Stimulated activated CD8-positive, alpha-beta memory T cell treated with anti-CD3 and anti-CD28 coated beads, Interleukin-7, amount 100 ng/mL, for 24 hours (primary cell): ENCODE data around the gene GGT6.
"Not testable (repeated sequence)": the region's sequence is repeated elsewhere in the genome, so short reads cannot be mapped to it uniquely, and the experiment has no call there.

Experiments
- DNase-seq: peaks from one replicate; pipeline ENCODE4 v3.0.0-alpha.2; 2020; ENCODE audit warnings: low read depth

Gene GGT6, protein sequence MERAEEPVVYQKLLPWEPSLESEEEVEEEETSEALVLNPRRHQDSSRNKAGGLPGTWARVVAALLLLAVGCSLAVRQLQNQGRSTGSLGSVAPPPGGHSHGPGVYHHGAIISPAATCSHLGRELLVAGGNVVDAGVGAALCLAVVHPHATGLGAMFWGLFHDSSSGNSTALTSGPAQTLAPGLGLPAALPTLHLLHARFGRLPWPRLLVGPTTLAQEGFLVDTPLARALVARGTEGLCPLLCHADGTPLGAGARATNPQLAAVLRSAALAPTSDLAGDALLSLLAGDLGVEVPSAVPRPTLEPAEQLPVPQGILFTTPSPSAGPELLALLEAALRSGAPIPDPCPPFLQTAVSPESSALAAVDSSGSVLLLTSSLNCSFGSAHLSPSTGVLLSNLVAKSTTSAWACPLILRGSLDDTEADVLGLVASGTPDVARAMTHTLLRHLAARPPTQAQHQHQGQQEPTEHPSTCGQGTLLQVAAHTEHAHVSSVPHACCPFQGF

DNA sequence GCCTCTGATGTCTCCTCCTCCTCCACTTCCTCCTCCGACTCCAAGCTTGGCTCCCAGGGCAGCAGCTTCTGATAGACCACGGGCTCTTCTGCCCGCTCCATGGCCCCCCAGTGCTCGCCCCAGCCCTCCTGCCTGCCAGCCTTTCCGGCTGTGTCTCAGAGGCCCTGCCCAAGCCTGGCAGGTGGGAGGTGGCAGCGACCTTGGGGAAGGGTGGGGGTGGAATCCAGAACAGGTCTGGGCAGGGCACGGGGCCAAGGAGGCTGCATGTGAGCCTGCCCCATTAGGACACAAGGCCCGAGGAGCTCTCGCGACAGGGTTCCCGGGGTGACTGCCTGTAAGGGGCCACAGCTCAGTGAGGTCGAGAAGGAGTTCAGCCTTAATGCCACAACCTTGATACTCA lies at the start of gene GGT6:
TSS of gene GGT6 (minus strand) at position 157 of the 400 bp plus-strand sequence. CDS start at position 101, 56 bp downstream.
- DNase-seq, result no peak

DNA sequence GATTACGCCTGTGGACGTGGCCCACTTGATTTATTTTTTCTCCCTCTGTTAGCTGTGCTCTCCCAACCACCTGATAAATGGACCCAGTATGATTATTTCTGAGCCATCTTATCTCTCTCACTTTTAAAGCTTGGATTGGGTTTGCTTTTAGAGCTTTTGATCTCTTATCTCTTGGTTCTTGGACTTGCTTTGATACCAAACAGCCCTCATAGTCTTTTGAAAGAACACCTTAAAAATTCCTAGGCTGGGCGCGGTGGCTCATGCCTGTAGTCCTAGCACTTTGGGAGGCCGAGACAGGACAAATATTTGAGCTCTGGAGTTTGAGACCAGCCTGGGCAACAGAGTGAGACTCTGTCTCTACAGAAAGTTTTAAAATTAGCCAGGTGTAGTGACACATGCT lies 49.8 kb upstream of the GGT6 start:
- no peak for DNase-seq

DNA sequence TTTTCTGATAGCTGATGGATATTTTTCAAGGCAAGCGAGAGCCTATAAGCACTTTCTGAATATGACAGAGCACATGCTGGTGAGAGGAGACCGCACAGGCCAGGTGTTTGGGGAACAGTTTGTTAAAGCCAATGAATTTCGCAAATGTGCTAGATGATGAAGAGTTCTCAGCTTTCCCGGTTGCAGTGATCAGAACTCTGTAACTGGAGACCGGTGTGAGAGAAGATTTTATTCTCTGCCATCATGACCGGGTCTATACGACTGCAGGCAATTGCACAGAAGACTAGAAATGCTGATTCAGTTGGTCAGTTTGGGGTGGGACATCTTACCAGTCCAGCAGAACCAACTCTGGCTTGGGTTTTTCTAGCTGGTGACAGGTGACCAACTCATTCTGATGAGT lies 49.4 kb upstream of the GGT6 start:
- no peak for DNase-seq

DNA sequence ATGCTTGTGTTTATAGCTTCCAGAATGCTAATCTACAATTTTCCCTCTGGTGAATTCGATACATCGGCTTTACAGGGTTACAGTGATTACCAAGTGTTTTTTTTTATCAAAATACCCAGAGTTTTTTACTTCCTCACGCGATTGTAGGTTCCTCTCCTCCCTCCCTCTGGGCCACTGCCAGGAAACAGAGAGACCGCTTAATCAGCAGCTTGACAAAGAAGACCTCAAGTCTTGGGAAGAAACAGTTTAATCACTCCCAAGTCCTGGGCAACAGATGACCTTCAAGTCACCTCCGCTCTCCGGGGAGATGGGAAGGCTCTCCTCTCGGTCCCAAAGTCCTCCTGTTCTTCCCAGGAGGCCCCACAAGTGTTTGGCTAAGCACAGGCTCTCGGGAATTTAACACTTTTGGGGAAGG lies 47.4 kb upstream of the GGT6 start:
- no peak for DNase-seq

DNA sequence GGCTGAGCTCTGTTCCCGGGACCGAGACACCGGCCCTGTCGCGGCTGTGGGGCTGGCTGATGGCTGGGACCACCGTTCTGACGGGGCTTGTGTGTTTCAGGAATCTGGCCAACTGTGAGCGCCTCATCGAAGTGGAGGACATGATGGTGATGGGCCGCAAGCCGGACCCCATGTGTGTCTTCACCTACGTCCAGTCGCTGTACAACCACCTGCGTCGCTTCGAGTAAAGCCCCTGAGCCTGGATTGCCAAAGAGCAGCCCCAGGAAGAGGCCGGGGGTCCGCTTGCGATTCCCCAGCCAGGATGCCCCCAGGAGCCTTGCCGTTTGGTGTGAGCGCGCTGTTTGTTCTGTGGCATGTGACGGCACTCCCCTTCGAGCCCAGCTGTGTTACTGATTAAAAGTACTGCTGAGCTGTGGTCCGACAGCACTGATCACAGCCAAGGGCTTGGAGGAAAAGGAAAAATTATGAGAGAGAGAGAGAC lies 46.9 kb upstream of the GGT6 start:
- no peak for DNase-seq

DNA sequence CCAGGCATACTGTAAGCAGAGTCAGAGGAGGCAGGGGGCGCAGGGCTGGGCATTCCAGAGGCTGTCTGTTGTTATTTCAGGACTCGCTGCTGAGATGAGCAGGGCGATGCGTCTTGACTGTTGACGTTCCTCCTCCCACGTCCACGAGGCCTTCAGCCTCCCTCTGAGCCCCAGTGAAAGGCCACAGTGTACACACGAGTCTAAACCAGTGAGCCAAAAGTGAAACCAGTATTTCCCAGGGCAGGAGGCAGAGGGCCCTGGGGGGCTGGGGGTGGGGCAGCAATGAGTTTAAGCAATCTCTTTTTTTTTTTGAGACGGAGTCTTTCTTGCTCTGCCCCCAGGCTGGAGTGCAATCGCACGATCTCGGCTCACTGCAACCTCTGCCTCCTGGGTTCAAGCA lies 45.4 kb upstream of the GGT6 start:
- DNase-seq, result no peak

DNA sequence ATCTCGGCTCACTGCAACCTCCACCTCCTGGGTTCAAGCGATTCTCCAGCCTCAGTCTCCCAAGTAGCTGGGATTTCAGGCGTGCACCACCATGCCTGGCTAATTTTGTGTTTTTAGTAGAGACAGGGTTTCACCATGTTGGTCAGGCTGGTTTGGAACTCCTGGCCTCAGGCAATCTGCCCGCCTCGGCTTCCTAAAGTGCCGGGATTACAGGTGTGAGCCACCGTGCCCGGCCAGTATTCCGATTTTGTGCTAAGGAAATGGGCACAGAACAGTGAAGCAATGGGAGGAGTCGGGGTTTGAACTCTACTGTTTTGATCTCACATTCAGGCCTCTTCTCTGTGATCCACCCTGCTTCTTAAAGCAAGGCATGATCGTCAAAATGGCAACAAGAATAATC lies 44.4 kb upstream of the GGT6 start:
- DNase-seq, result not testable (repeated sequence)

DNA sequence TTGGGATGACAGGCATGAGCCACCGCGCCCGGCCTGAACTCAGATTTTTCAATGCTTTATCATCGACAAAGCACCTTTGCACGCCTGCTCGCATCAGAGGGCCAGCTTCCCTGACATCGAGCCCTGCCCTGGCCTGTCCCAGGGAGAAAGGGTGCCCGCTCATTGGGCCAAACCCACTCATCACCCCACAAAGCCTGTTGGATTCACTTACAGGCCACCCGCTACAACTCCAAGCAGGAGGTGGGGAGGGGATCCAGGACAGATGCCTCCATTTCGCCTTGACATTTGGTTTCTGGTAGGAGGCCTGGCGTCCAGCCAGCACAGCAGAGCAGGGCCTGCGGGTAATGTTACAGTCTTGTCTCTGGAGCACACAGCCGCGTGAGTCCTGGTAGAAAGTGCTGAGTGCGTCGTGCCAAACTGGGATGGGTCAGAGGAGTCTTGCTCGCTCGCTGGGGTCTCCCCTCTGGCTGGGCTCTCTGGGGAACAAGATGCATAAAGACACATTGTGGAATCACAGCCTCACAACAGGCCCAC lies 43.8 kb upstream of the GGT6 start:
- no peak for DNase-seq

DNA sequence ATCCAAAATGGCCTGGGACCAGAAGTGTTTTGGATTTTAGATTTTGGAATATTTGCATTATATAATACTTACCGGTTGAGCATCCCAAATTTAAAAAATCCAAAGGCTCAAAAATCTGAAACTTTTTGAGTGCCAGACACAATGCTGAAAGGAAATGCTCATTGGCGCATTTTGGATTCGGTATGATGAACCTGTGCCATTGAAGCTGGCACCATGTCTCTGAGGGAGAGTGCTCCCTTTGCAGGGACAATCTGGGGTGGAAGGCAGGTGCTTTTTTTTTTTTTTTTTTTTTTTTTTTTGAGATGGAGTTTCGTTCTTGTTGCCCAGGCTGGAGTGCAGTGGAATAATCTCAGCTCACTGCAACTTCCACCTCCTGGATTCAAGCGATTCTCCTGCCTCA lies 41.7 kb upstream of the GGT6 start:
- no peak for DNase-seq

DNA sequence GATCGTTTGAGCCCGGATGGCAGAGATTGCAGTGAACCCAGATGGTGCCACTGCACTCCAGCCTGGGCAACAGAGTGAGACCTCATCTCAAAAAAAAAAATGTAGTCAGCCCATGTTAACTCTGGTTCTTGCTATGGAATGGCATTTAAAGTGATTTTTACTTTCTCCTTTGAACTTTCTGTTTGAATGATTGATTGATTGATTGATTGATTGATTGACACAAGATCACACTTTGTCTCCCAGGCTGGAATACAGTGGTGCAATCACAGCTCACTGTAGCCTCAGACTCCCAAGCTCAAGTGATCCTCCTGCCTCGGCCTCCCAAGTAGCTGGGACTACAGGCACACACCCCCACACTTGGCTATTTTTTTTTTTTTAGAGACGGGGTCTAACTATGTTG lies 40.9 kb upstream of the GGT6 start:
- DNase-seq, result no peak

DNA sequence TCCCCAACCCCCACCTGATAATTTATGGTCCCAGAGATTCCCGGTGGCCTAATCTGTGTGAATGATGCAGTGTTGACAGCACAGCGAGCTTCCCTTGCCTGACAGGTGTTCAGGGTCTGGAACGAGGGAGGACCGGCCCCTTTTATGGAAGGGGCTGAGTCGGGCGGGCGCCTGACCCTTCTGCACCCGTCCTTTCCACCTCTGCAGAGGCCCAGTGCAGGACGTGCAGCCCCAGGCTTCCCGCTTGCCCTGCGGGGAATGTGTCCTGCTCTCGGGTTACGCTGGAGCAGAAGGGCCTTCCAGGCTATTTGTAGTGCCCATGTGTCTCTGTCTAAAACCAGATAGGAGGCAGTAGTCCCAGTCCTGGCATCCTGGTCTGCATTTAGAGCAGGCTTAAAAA lies 40.2 kb upstream of the GGT6 start:
- DNase-seq, result no peak

DNA sequence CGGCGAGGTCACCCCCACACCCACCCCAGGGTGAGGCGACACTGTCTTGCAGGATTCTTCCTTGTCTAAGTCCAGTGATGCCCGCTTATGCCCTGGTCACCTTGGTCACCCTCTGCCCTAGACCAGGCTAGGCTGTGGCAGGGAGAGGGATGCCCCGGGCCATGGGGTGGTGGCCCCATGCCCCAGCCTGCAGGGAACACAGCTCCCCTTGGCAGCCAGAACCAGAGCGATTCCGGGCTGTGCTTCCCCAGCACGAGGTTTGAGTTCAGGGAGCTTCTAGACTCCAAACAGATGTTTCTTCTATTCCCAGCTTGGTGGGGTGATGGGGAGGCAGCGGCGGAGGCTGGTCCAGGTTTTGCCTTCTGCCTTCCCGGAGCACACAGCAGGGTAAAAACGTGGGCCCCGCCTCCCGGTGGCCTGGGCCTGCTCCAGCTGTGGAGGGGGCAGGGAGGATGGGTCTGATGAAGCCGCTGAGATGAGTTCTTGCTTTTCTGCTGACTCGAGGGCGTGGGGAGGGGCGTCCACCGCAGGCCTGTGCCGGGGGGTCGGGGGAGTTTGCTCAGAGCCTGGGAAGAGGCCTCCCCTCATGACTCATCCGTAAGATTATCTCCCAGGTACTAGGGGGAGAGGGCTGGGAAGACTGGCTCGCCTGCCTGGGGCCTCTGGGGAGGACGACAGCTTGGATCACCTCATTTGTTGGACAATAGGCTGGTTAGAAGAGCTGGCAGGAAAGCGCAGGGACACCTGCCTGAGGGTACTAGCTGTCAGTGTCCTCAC lies 39.3 kb upstream of the GGT6 start:
- no peak for DNase-seq

DNA sequence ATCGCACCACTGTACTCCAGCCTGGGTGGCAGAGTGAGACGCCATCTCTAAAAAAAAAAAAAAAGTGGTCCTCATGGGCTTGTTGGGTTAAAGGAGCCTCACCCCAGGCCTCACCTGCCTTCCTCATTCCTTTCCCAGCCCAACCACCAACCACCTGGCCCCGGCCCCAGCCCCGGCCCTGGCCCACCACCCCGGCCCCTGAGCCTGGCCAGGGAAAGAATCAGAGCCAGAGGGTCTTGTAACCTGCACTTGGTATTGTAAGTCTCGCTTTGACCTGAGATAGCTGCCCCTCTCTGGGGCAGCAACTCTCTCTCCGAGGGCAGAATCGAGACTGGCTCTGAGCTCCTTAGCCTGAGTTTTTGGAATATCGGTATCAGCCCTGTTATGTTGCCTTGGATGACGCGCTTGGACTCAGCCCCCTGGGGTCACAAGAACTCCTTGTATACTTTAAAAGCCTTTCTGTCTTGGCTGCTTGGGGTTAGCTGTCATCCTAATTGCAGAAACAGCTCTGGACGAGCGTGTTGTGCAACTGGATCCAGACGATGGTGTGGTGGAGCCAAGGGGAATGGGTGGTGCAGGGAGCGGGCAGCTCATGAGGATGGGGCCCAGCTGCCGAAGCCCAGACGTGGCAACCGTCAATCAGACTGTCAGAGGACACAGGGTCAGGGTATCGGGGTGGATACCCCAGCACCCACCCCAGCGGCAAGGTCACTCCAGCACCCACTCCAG lies 38.6 kb upstream of the GGT6 start:
- no peak for DNase-seq

DNA sequence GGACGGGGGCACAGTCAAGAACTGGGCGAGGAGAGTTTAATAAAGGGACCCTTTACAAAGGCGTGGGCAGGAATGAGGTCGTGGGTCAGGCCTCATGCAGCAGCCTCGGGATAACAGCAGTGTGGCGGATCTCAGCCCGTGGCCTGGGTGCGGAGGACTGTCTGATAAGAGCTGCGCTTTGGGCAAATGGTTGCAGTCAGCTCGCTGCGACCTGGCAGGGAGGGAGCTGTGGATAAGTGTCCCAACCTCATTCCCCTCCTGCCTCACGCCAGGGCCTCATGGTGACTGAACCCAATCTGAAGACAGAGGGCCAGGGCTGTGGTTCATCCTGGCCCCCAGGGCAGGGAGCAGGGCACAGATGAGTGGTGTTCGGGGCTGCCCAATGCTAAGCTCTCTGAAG lies 37.6 kb upstream of the GGT6 start:
- no peak for DNase-seq

DNA sequence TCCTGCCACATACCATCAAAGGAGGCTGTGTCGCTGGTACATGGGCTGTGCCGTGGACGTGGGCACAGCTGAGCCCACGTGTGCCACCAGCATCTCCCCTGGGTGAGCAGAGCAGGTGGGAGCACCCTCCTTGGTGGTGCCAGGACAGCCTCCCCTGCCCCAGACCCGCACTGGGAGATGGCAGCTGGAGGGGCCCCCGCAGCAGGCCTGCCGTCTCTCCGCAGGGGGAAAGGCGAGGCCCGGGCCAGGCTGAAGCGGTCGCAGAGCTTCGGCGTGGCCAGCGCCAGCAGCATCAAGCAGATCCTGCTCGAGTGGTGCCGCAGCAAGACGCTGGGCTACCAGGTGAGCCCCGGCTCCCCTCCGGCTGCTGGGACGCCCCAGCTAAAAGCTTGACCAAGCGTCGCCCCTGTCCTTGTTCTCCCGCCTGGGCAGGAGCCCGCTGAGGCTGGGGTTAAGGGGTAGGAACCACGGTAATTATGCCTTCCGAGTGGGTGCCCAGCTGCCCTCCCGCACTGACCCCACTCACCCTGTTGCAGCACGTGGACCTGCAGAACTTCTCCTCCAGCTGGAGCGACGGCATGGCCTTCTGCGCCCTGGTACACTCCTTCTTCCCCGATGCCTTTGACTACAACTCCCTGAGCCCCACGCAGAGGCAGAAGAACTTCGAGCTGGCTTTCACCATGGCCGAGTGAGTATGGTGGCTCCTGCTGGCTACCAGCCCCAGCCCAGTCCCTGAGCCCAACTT lies 36.4 kb upstream of the GGT6 start:
- DNase-seq, result no peak

DNA sequence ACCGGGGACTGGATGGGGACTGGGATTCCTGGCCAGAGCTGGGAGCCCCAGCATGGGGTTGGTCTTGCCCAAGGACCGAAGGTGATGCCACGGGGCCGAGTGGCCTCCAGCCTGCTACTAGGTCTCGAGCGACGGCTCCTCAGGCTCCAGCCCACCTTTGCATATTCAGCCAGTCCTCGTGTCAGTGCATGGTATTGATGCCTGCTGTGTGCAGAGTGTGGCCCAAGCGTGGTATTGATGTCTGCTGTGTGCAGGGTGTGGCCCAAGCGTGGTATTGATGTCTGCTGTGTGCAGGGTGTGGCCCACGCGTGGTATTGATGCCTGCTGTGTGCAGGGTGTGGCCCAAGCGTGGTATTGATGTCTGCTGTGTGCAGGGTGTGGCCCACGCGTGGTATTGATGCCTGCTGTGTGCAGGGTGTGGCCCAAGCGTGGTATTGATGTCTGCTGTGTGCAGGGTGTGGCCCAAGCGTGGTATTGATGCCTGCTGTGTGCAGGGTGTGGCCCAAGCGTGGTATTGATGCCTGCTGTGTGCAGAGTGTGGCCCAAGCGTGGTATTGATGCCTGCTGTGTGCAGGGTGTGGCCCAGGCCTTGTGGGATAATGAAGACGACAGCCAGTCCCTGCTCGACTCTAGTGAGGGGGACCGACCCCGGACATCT lies 35.4 kb upstream of the GGT6 start:
- not testable (repeated sequence) for DNase-seq

DNA sequence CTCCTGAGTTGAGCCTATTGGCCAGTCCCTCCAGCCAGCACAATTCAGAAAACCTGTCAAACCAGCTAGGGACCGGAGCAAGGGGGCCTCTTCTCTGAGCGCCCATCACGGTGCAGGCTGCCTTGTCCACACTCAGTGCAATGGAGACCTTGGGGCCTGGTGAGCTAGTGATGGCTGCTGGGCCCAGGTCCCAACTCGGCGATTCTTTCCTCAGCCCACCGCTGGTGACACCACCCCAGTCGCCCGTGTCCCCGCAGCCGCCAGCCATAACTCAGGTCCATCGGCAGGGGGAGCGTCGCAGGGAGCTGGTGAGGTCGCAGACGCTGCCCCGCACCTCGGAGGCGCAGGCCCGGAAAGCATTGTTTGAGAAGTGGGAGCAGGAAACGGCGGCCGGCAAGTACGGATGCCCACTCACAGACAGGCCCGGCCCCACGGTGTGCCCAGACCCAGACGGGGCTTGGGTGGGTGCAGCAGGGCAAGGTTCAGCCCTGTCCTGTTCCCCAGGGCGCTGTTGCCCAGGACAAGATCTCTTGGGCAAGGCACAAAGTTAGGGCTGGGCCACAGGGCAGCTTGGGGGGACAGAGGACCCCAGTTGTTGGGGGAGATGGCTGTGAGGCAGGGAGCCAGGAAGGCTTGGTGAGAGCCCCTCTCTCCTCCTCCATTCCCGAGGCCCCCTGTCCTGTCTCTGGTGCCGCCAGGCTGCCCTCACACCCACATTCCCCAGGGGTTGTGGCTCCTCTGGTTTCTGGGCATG lies 34.7 kb upstream of the GGT6 start:
- no peak for DNase-seq

DNA sequence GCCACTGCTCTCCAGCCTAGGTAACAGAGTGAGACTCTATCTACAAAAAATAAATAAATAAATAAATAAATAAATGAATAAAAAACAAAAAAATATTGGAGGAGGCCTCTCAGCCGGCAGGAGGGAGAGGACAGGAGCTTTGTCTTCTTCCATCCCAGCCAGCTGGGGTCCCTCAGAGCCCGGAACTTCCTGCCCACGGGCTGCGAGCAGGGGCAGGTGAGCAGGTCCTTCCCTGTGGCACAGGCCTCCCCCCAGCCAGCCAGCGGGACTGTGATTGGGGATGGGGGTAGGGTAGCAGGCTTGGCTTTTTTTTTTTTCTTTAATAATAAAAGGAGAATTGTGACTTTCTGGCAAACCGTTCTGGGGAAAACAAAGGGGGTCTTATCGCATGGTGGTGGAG lies 34.0 kb upstream of the GGT6 start:
- DNase-seq, result no peak

DNA sequence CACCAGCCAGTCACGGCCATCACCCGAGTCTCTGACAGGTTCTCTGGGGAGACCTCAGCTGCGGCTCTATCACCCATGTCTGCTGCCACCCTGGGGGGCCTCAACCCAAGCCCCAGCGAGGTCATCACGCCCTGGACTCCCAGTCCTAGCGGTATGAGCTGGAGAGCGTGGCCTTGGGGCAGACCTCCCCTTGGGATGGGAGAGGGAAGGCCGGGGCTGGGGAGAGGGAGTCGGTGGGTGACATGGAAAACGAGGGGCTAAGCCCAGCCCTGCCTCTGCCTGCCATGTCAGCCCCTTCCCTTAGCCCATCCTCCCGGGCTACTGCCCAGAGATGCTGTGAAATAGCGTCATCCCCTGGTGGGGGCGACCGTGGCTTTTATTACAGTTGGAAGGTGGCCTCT lies 32.6 kb upstream of the GGT6 start:
- no peak for DNase-seq
